Fibroblast of skin of right biceps (primary cell): ENCODE measurements around the gene SPC25.
"Not testable (repeated sequence)": the region's sequence is repeated elsewhere in the genome, so short reads cannot be mapped to it uniquely, and the experiment has no call there.

Experiments
- DNase-seq: peaks from one replicate; pipeline ENCODE4 v3.0.0-alpha.2; 2013

Gene SPC25, protein sequence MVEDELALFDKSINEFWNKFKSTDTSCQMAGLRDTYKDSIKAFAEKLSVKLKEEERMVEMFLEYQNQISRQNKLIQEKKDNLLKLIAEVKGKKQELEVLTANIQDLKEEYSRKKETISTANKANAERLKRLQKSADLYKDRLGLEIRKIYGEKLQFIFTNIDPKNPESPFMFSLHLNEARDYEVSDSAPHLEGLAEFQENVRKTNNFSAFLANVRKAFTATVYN

GRCh38 chr2:168890006-168890782 lies at the start of gene SPC25:
SPC25 (minus strand) TSS chr2:168890430; CDS start chr2:168889519, 911 bp downstream.
- peak; percentile 92 for DNase-seq

DNA sequence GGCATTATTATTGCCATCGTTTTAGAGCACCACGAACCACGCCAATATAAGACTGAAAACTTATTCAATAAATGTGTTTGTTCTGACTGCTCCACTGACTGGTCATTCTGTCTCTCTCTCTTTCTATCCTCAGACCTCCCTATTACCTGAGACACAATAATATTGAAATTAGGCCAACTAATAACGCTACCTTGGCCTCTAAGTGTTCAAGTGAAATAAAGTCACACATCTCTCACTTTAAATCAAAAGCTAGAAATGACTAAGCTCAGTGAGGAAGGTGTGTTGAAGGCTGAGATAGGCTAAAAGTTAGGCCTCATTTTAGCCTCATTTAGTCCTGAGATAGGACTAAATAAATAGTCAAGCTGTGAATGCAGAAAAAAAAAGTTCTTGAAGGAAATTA lies 49.7 kb upstream of the SPC25 start:
- DNase-seq: no peak

GRCh38 chr2:168939061-168939460 lies 48.8 kb upstream of the SPC25 start:
- DNase-seq: no peak

DNA sequence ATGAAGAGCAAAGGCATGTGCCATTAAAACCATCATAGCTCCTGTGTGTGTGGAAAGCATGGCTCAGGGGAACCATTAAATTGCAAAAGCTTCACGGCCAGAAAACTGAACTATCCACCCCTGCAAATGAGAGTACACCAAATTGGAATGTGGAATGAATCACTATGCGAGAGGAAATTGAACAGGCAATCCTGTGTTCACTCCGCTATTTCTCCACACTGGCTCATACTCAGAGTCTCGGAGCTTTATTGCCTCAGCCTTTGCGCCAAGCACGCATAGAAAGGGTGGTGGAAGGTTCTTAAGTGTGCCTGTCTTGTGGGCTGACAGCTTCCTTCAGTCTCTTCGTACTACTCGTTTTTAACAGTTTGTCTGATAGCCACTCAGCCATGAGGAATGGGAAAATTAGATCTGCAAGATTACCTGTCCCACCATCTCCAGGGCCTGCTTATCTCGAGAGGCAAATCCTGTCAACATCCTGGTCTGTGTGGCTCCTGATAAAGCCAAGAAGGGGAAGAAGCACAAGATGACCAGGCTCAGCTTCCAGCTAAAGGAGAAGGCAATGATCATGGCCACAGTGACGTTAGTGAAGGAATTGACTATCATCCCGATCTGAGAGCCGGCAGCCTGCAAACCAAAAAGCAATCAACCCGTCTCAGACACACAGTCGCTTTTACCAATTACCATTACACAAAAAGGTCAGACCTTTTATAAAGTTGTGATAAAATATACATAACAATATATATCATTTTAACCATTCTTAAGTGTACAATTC lies 45.8 kb upstream of the SPC25 start:
- DNase-seq: peak; percentile 52

GRCh38 chr2:168934826-168935225 lies 44.6 kb upstream of the SPC25 start:
- DNase-seq: no peak

GRCh38 chr2:168932174-168932573 lies 41.9 kb upstream of the SPC25 start:
- not testable (repeated sequence) for DNase-seq

- DNase-seq: no peak
These were observed 40.0 kb upstream of the SPC25 start for GRCh38 chr2:168930242-168930641.

DNA sequence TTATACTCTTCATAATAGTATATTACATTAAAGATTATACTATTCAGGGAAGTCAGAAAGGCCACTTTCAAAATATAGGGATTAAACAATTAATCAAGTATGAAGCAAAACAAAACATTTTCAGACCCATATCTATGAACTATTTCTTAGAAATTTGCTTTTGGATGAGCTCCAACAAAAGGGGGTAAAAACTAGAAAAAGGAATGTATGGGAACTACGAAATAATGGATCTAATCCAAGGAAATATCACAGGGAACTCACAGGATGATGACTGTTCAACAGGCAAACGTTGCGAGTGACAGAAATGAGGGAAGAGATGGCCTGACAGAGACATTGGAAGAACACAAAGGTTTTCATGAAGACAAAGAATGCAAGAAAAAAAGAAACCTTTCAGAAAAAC lies 38.8 kb upstream of the SPC25 start:
- peak; percentile 39 for DNase-seq

DNA sequence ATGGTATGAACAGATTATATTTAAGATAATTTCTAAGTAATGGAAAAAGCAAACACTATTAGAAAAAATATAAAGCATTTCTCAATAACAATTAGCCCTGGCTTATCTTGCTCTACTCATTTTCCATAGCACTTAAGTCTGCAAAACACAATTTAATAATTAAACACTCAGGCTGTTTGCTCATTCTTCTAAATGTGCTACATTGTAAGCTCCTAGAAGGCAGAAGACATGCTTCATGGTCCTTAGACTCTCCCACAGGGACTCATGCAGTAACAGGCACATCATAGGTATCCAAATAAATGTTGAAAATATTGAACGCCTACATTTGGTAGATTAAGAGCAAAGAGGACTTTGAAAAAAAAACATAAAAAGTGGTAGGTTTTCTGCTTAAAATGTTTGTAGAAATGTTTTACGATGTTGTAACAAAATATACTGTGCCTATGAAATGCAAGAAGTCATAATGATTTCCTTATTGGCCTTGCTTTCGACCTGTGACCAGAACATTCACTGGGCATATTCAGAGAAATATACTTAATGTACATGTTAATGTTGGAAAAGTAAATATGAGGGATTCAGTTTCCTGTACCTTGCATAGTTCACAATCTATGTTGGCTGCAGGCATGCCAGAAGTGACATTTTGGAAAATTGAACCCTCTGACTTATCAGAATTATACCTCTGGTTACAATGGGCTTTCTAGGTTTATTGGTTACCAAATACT lies 38.0 kb upstream of the SPC25 start:
- no peak for DNase-seq

- no peak for DNase-seq
These were observed 36.6 kb upstream of the SPC25 start for GRCh38 chr2:168926621-168927386.

DNA sequence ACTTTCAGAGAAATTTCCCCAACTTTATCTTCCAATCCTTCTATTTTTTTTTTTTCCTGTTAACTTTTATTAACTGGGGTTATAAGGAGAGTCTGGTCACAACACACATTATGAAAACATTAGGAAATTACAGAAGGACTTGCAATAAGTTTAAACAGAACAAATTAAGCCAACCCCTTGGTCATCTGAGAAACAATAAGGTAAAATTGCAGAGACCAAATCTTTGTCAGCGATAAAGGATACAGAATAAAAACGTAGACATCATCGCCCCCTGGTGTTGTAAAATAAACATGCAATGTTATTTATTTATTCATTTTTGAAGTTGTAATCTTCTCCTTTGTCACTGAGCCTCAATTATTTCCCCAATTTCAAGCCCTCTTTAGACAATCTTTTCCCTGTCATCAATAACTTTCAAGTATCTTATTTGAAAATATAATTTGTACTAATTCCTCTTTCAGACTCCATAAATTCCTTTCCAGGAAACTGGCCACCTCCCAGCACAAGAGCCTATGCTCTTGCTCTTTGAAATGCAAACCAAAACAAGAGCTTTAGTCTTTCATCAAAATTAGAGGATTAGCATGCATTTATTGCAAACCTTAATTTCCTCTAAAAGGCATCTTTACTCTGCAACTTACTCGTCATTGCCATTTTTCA lies 30.4 kb upstream of the SPC25 start:
- DNase-seq: peak; percentile 13

DNA sequence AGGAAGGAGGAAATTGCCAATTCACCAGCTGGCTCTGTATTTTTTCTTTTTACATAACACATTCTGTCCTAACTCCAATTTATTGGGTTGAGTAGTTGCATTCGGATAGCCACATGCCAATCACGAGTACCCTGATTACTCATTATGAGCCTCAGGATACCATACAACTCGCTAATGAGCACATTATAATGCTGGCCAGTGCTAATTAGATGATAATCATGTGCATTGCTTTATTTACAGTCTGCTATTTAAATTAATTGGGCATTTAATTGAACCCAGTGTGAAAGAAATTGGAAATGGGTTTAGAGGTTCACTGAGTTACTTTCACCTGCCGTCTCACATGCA lies 26.1 kb upstream of the SPC25 start:
- DNase-seq: no peak

- no peak for DNase-seq
These were observed 25.5 kb upstream of the SPC25 start for GRCh38 chr2:168915441-168916330.

- DNase-seq: no peak
These were observed 23.3 kb upstream of the SPC25 start for GRCh38 chr2:168913495-168913894.

- DNase-seq: no peak
These were observed 22.7 kb upstream of the SPC25 start for GRCh38 chr2:168912901-168913369.

- DNase-seq: no peak
These were observed 22.2 kb upstream of the SPC25 start for GRCh38 chr2:168912466-168912865.

DNA sequence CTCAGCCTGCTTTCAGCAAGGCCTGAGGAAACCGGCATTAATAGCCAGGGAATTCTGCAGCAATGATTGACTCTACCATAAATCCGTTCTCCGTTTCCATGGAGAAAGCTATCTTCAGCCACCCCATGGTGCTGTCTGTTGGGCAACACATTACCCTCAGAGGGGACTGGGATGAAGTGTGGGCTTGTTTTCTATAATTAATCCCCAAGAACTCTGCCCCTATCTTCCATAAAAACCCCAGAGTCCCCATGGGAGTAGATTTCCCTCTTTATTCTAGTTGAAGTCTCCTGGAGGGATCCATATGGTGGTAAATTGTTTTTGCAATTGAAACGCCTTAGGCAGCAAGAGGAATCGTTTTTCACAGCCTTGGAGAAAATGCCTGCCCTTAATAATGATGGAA lies 20.1 kb upstream of the SPC25 start:
- DNase-seq: no peak

DNA sequence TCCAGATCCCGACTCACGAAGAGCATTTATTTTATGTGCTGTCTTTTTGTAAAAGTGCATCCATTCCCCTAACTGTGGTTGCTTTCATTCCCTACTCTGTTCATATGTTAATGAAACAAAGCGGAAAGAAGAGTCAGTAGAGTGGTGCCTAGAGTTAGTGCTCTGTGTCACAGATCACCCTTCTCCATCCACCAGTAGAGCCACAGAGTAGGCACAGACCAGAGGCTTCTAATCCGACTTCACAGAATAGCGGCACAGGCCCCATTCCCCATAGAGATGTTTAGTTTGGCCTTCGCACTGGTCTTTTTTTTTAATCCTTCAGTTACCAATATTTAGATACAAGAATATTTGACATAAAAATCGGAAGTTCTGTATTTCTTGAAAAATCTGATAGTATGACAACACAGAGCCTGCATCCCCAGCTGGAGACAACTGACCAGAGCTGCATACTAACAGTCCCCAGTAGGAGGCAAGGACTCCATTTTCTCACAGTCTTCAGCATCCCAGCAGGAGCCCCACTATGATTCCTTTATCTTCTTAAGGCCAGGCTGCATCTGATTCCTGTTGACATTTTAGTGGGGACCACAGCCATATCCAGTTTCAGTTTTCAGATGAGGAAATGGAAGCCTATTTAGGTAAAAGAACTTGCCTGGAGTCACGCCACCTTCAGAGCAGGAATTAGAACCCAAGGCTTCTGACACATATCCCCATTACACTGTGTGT lies 17.9 kb upstream of the SPC25 start:
- DNase-seq: no peak

DNA sequence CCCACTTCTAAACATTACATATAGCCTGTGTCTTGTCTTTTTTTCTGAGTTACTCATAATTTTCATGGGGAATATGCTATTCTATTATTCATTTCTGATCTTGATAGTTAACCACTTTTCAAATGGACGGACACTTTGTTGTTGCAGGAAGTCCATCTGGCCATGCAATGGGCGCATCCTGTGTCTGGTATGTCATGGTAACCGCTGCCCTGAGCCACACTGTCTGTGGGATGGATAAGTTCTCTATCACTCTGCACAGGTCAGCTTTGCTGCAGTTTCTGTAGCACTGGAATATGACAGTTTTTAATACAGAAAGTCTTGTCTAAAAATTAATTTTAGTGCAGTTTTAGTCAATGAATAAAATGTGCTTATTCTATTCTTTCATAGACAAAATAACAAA lies 14.1 kb upstream of the SPC25 start:
- DNase-seq: no peak

- DNase-seq: no peak
These were observed 13.7 kb upstream of the SPC25 start for GRCh38 chr2:168903888-168904287.
